ENCODE measurements around the gene TMEM158. TPM values are rescaled to one million over a fixed set of nuclear protein-coding genes. Genes with fewer than 3 reads are reported as not detected.

TMEM158 gene
- total and polyA plus RNA-seq, 2 of the 8 experiments (the other 6 are each of a cell fraction or from before 2014, with no cell fraction given), result 6.8 to 30.3 TPM

GRCh38 chr3:45191424-45191823, 34.7 kb downstream of the TMEM158 start:
- POLR2A ChIA-PET (ENCODE audit: partially characterized antibody), result no interaction called here
- H3K4me2 ChIP-seq (ENCODE audit: insufficient read depth in 1 of 2, low read depth in 2 of 2, low read length in 2 of 2), result no peak overlapping the region

More at GRCh38 chr3:45191424-45191823, 34.7 kb downstream of the TMEM158 start:
- H2BK20ac ChIP-seq (ENCODE audit: low read length), result no peak overlapping the region
- H2BK15ac ChIP-seq (ENCODE audit: low read length), result no peak overlapping the region
- H3K9ac ChIP-seq (replicated peaks in 1 of 4; ENCODE audit: extremely low read depth in 1 of 4, low read depth in 3 of 4, low read length in 3 of 4), result no peak overlapping the region
- H2BK12ac ChIP-seq (ENCODE audit: low read depth, low read length), result no peak overlapping the region
- WGBS, 2 experiments (ENCODE audit: extremely low coverage in 1 of 2, insufficient coverage in 1 of 2, insufficient read length in 1 of 2, insufficient replicate concordance in 2 of 2, low coverage in 1 of 2, low lambda C conversion rate in 2 of 2, missing lambda C conversion rate in 1 of 2), result 76% methylated on average over 4 of the region's 4 CpGs; no CpG with 5 or more reads in 1 of the 2 experiments
- no peak overlapping the region for H3K27ac ChIP-seq (ENCODE audit: low read depth, low read length)
- H4K5ac ChIP-seq (ENCODE audit: insufficient read length, low read depth, low read length), result no peak overlapping the region
- no peak for FAIRE-seq
- H3K4me1 ChIP-seq (replicated peaks in 1 of 4; ENCODE audit: control insufficient read depth in 3 of 4, insufficient read depth in 4 of 4, low read length in 3 of 4), result no peaks in the 10 kb centered on the region
- TF ChIP-seq JUN (IDR thresholded peaks at IDR 0.05; ENCODE audit: low read depth, low read length), result no peak
- no peak for TF ChIP-seq CREB1 (IDR thresholded peaks at IDR 0.05)
- H3K56ac ChIP-seq (replicated peaks; ENCODE audit: insufficient read length, low read depth, low read length), result no peak overlapping the region
- H4K8ac ChIP-seq (ENCODE audit: extremely low read depth, insufficient read depth, low read length), result no peak overlapping the region
- no peaks in the 10 kb centered on the region for H3K23me2 ChIP-seq (ENCODE audit: low read depth, low read length)
- no peak overlapping the region for H3K14ac ChIP-seq (ENCODE audit: insufficient read length)
- no peaks in the 10 kb centered on the region for H3K79me1 ChIP-seq (ENCODE audit: low read depth, low read length)
- 0 out of 2 replicates have a peak overlapping the region, but pooled peaks have one; percentile 36 for H3K18ac ChIP-seq (ENCODE audit: extremely low read depth, low read length)
- no peak overlapping the region for H2AK5ac ChIP-seq (ENCODE audit: low read depth, low read length)
- H4K20me1 ChIP-seq (replicated peaks in 1 of 2; ENCODE audit: control insufficient read depth in 1 of 2, insufficient read depth in 2 of 2, low read length in 2 of 2), result no peaks in the 10 kb centered on the region
- H3K79me2 ChIP-seq (ENCODE audit: control insufficient read depth in 1 of 2, insufficient read depth in 2 of 2, low read length in 2 of 2), result no peaks in the 10 kb centered on the region
- CTCF ChIA-PET (ENCODE audit: partially characterized antibody), result interaction anchor here (2.2 to 3.5 kb wide), 3 partner anchors 15 to 150 kb away, joined by 14 to 15 read pairs (median 14); no protein-coding TSS in a partner anchor
- DNase-seq (ENCODE audit: low read depth in 1 of 2, low spot score in 2 of 2), result no peak
- no peak overlapping the region for H2AFZ ChIP-seq (ENCODE audit: low read length)
- H3K9me3 ChIP-seq (ENCODE audit: insufficient read depth in 2 of 2, low read depth in 1 of 2, low read length in 1 of 2), result no peaks in the 10 kb centered on the region
- no peak overlapping the region for H2BK5ac ChIP-seq (ENCODE audit: low read depth, low read length)
- no peaks in the 10 kb centered on the region; a peak in 1 of 7 replicates for H3K27me3 ChIP-seq (replicated peaks in 1 of 4; ENCODE audit: control insufficient read depth in 3 of 4, extremely low read depth in 1 of 4, insufficient read depth in 3 of 4, low read length in 3 of 4)
- no peak overlapping the region for H3K23ac ChIP-seq (ENCODE audit: insufficient read length)
- no peak overlapping the region for H2BK120ac ChIP-seq (replicated peaks; ENCODE audit: low read depth, low read length)
- no peak overlapping the region for H3K4ac ChIP-seq (replicated peaks; ENCODE audit: insufficient read length, low read depth, low read length)
- H4K91ac ChIP-seq (replicated peaks; ENCODE audit: insufficient read length, low read length), result no peak overlapping the region
- no peak overlapping the region for H3K4me3 ChIP-seq (ENCODE audit: extremely low read depth in 1 of 4, insufficient read depth in 2 of 4, low read depth in 3 of 4, low read length in 4 of 4)
- no peaks in the 10 kb centered on the region; a peak in 1 of 8 replicates for H3K36me3 ChIP-seq (ENCODE audit: control insufficient read depth in 2 of 4, insufficient read depth in 4 of 4, low read length in 3 of 4)

Data from H1 (cell line).